WTC11 (cell line): ENCODE data around the gene CDH13. TPM values are rescaled to one million over a fixed set of nuclear protein-coding genes. Genes with fewer than 3 reads are reported as not detected.

Experiments used
- ATAC-seq: fragments of 200-7000 bp; cut with Tn5 transposase; 2 replicates; pipeline ENCODE4 v1.10.0; 2021; ENCODE audit warnings: mild to moderate bottlenecking, moderate library complexity
- CTCF ChIA-PET: fragments of 300-600 bp; sonication (Branson Sonifier 250); formaldehyde crosslinking; loops from one replicate; lab custom pipeline; 2021; ENCODE audit warnings: antibody characterized with exemption; lab: Charles Lee
- POLR2A ChIA-PET: fragments of 350-600 bp; sonication (Branson Sonifier 250); formaldehyde crosslinking; loops from one replicate; lab custom pipeline; 2021; ENCODE audit warnings: antibody characterized with exemption; lab: Charles Lee
- DNase-seq: peaks from one replicate; pipeline ENCODE4 v3.0.0; 2021; ENCODE audit warnings: low spot score
- H3K27ac Mint-ChIP-seq: 2 replicates; pipeline ENCODE4 v1.8.0; 2021; ENCODE audit warnings: mixed read lengths
- H3K27me3 Mint-ChIP-seq: 2 replicates; pipeline ENCODE4 v1.8.0; 2021; ENCODE audit warnings: low read depth, mild to moderate bottlenecking, moderate library complexity, mixed read lengths
- H3K36me3 Mint-ChIP-seq: 2 replicates; pipeline ENCODE4 v1.8.0; 2021; ENCODE audit warnings: mixed read lengths
- H3K4me1 Mint-ChIP-seq: 2 replicates; pipeline ENCODE4 v1.8.0; 2022; ENCODE audit warnings: mixed read lengths
- H3K4me3 Mint-ChIP-seq: 2 replicates; pipeline ENCODE4 v1.8.0; 2021; ENCODE audit warnings: mild to moderate bottlenecking, moderate library complexity, mixed read lengths
- H3K9me3 Mint-ChIP-seq: 2 replicates; pipeline ENCODE4 v1.8.0; 2021; ENCODE audit warnings: mixed read lengths
- AFF4 ChIP-seq: sonication (generic); formaldehyde crosslinking; IDR thresholded peaks from 2 replicates; pipeline ENCODE4 v1.8.1; 2023; ENCODE audit warnings: mild to moderate bottlenecking, missing genetic modification reagents, borderline replicate concordance
- CBFB ChIP-seq: sonication (generic); formaldehyde crosslinking; IDR thresholded peaks from 2 replicates; pipeline ENCODE4 v1.8.1; 2022; ENCODE audit warnings: mild to moderate bottlenecking, low read depth, missing genetic modification reagents
- CDX4 ChIP-seq: fragments of 250-450 bp; sonication (Bioruptor Pico); IDR thresholded peaks from 2 replicates; pipeline ENCODE4 v1.9.0; 2021; ENCODE audit warnings: moderate library complexity, mild to moderate bottlenecking, inconsistent platforms, borderline replicate concordance
- E2F1 ChIP-seq: sonication (generic); formaldehyde crosslinking; IDR thresholded peaks from 2 replicates; pipeline ENCODE4 v1.8.0; 2022; ENCODE audit warnings: mild to moderate bottlenecking, missing genetic modification reagents
- E2F5 ChIP-seq: sonication (generic); formaldehyde crosslinking; IDR thresholded peaks from 2 replicates; pipeline ENCODE4 v1.8.1; 2022; ENCODE audit warnings: mild to moderate bottlenecking, moderate library complexity, missing genetic modification reagents
- ERG ChIP-seq: fragments of 250-450 bp; sonication (Bioruptor Pico); IDR thresholded peaks from 2 replicates; pipeline ENCODE4 v1.8.0; 2021; ENCODE audit warnings: mild to moderate bottlenecking
- ETV6 ChIP-seq: sonication (generic); formaldehyde crosslinking; IDR thresholded peaks from 2 replicates; pipeline ENCODE4 v1.8.1; 2022; ENCODE audit warnings: mild to moderate bottlenecking, missing genetic modification reagents
- FOXP1 ChIP-seq: sonication (generic); formaldehyde crosslinking; IDR thresholded peaks from 2 replicates; pipeline ENCODE4 v1.8.0; 2022; ENCODE audit warnings: missing genetic modification reagents, mild to moderate bottlenecking, moderate library complexity, borderline replicate concordance
- HMGA2 ChIP-seq: fragments of 250-450 bp; sonication (Bioruptor Pico); IDR thresholded peaks from 2 replicates; pipeline ENCODE4 v1.4.0; 2021; ENCODE audit warnings: mild to moderate bottlenecking, moderate library complexity
- KAT7 ChIP-seq: sonication (generic); formaldehyde crosslinking; IDR thresholded peaks from 2 replicates; pipeline ENCODE4 v1.8.1; 2023; ENCODE audit warnings: missing genetic modification reagents, mild to moderate bottlenecking, borderline replicate concordance
- NFATC4 ChIP-seq: fragments of 250-450 bp; sonication (Bioruptor Pico); IDR thresholded peaks from 2 replicates; pipeline ENCODE4 v1.9.0; 2021; ENCODE audit warnings: mild to moderate bottlenecking
- NR3C1 ChIP-seq: sonication (generic); formaldehyde crosslinking; conservative IDR thresholded peaks from 2 replicates; pipeline ENCODE4 v1.8.1; 2023; ENCODE audit warnings: low read depth, mild to moderate bottlenecking, missing genetic modification reagents
- PREB ChIP-seq: sonication (generic); formaldehyde crosslinking; IDR thresholded peaks from 2 replicates; pipeline ENCODE4 v1.8.1; 2022; ENCODE audit warnings: mild to moderate bottlenecking, missing genetic modification reagents, moderate library complexity, borderline replicate concordance
- TEAD4 ChIP-seq: sonication (generic); formaldehyde crosslinking; IDR thresholded peaks from 2 replicates; pipeline ENCODE4 v1.8.0; 2022; ENCODE audit warnings: mild to moderate bottlenecking, missing genetic modification reagents
- TP53 ChIP-seq: sonication (generic); formaldehyde crosslinking; IDR thresholded peaks from 2 replicates; pipeline ENCODE4 v1.8.1; 2023; ENCODE audit warnings: mild to moderate bottlenecking, missing genetic modification reagents
- ZMAT4 ChIP-seq: fragments of 250-450 bp; sonication (Bioruptor Pico); IDR thresholded peaks from 2 replicates; pipeline ENCODE4 v1.9.0; 2021; ENCODE audit warnings: mild to moderate bottlenecking
- ZNF219 ChIP-seq: sonication (generic); formaldehyde crosslinking; IDR thresholded peaks from 2 replicates; pipeline ENCODE4 v1.8.0; 2023; ENCODE audit warnings: missing genetic modification reagents, mild to moderate bottlenecking, borderline replicate concordance
- ZNF512 ChIP-seq: sonication (generic); formaldehyde crosslinking; IDR thresholded peaks from 2 replicates; pipeline ENCODE4 v1.8.1; 2022; ENCODE audit warnings: missing genetic modification reagents, borderline replicate concordance
- ZNF671 ChIP-seq: fragments of 250-450 bp; sonication (Bioruptor Pico); IDR thresholded peaks from 2 replicates; pipeline ENCODE4 v1.8.0; 2021; ENCODE audit warnings: mild to moderate bottlenecking
- ZSCAN18 ChIP-seq: fragments of 250-450 bp; sonication (Bioruptor Pico); IDR thresholded peaks from 2 replicates; pipeline ENCODE4 v2.1.2; 2022; ENCODE audit warnings: mild to moderate bottlenecking, moderate library complexity
- total RNA-seq: library from RNA; stranded (reverse); gene quantifications from 3 replicates; pipeline ENCODE4 v1.2.3, GENCODE V29; 2021

The CDH13 gene
- total RNA-seq, 1 experiment from 2014 or later, result 0.81 TPM

GRCh38 chr16:83171396-83171795, 544.6 kb downstream of the CDH13 start:
- no peak overlapping the region for H3K4me3 Mint-ChIP-seq
- H3K27ac Mint-ChIP-seq, result no peak overlapping the region
- no peak for TF ChIP-seq TEAD4 (CRISPR knock-in tag)
- TF ChIP-seq ZNF671 (CRISPR knock-in tag), result no peak
- no peak for TF ChIP-seq CBFB (CRISPR knock-in tag)
- TF ChIP-seq ZSCAN18 (CRISPR knock-in tag), result no peak
- TF ChIP-seq ETV6, result no peak
- ATAC-seq, result no peak
- ChIA-PET POLR2A (no interaction called here), CTCF (interaction anchor here (1.3 kb wide), 1 partner anchor 44 kb away, joined by 3 read pairs; no protein-coding TSS in a partner anchor)
- H3K4me1 Mint-ChIP-seq, result no peaks in the 10 kb centered on the region
- H3K36me3 Mint-ChIP-seq, result no peaks in the 10 kb centered on the region
- H3K9me3 Mint-ChIP-seq, result no peaks in the 10 kb centered on the region
- no peaks in the 10 kb centered on the region for H3K27me3 Mint-ChIP-seq
- DNase-seq, result no peak

GRCh38 chr16:83174671-83175070, 547.9 kb downstream of the CDH13 start:
- Mint-ChIP-seq H3K27me3 (no peaks in the 10 kb centered on the region), H3K4me3 (no peak overlapping the region), H3K36me3 (no peaks in the 10 kb centered on the region), H3K27ac (no peak overlapping the region), H3K9me3 (no peaks in the 10 kb centered on the region), H3K4me1 (no peaks in the 10 kb centered on the region)
- POLR2A ChIA-PET, result no interaction called here
- DNase-seq (no peak), ATAC-seq (no peak)
- CTCF ChIA-PET, result no interaction called here
- TF ChIP-seq NFATC4, result no peak
- TF ChIP-seq FOXP1 (CRISPR knock-in tag), result no peak
- no peak for TF ChIP-seq E2F5 (CRISPR knock-in tag)
- TF ChIP-seq E2F1 (CRISPR knock-in tag), result no peak
- TF ChIP-seq AFF4 (CRISPR knock-in tag), result no peak
- no peak for TF ChIP-seq ZMAT4 (CRISPR knock-in tag)
- TF ChIP-seq ZNF219 (CRISPR knock-in tag), result no peak
- no peak for TF ChIP-seq NR3C1
- no peak for TF ChIP-seq ERG (CRISPR knock-in tag)
- TF ChIP-seq CDX4, result no peak
- TF ChIP-seq PREB (CRISPR knock-in tag), result no peak
- TF ChIP-seq TP53, result no peak
- no peak for TF ChIP-seq HMGA2 (CRISPR knock-in tag)
- no peak for TF ChIP-seq ZNF512 (CRISPR knock-in tag)
- TF ChIP-seq KAT7 (CRISPR knock-in tag), result no peak
- TF ChIP-seq, all 79 proteins: peak for 0
